Muscle of leg (tissue), 11 donors: ENCODE measurements around the gene TRIM24. TPM values are rescaled to one million over a fixed set of nuclear protein-coding genes. Genes with fewer than 3 reads are reported as not detected.

Experiments used
- DNase-seq: peaks from one replicate; pipeline ENCODE4 v3.0.0; 2013
- H3K27ac ChIP-seq: one replicate; pipeline ENCODE4 v1.5.1; 2013; ENCODE audit warnings: mild to moderate bottlenecking, low read length, control low read depth
- H3K27me3 ChIP-seq: one replicate; pipeline ENCODE4 v1.6.1; 2013; ENCODE audit warnings: low read length; ENCODE audit not compliant: control insufficient read depth, insufficient read depth
- H3K36me3 ChIP-seq: one replicate; pipeline ENCODE4 v1.6.1; 2013; ENCODE audit warnings: low read length; ENCODE audit not compliant: control insufficient read depth, insufficient read depth
- H3K4me1 ChIP-seq: one replicate; pipeline ENCODE4 v1.6.1; 2013; ENCODE audit warnings: low read length; ENCODE audit not compliant: control insufficient read depth, insufficient read depth
- H3K4me3 ChIP-seq: one replicate; pipeline ENCODE4 v1.5.1; 2013; ENCODE audit warnings: low read length, control low read depth
- H3K9me3 ChIP-seq: replicated peaks from 2 replicates; pipeline ENCODE4 v1.6.1; 2013; ENCODE audit warnings: low read depth, low read length; ENCODE audit not compliant: control insufficient read depth
- WGBS: methylation state at CpG from one replicate; pipeline ENCODE4 v1.1.5; 2013; ENCODE audit warnings: missing lambda C conversion rate; ENCODE audit not compliant: insufficient coverage; 5-methylcytosine and 5-hydroxymethylcytosine counted together
- polyA plus RNA-seq, 8 donors: library from polyadenylated mRNA; unstranded; fragments of 120-200 nt; gene quantifications; one replicate each; pipeline versions ENCODE4 v1.2.1 to v1.2.3, GENCODE V29; 2013; ENCODE audit warnings: inconsistent platforms in 1 of 8, low replicate concordance in 1 of 8; ENCODE audit not compliant: insufficient read length in 8 of 8, insufficient read depth in 1 of 8
- total RNA-seq: library from RNA; stranded (reverse); fragments of 120-200 nt; gene quantifications from one replicate; pipeline ENCODE4 v1.2.4, GENCODE V29; 2013

Gene TRIM24
- total and polyA plus RNA-seq, 9 donors = 13.7 to 27.9 (median 23.1) TPM

DNA sequence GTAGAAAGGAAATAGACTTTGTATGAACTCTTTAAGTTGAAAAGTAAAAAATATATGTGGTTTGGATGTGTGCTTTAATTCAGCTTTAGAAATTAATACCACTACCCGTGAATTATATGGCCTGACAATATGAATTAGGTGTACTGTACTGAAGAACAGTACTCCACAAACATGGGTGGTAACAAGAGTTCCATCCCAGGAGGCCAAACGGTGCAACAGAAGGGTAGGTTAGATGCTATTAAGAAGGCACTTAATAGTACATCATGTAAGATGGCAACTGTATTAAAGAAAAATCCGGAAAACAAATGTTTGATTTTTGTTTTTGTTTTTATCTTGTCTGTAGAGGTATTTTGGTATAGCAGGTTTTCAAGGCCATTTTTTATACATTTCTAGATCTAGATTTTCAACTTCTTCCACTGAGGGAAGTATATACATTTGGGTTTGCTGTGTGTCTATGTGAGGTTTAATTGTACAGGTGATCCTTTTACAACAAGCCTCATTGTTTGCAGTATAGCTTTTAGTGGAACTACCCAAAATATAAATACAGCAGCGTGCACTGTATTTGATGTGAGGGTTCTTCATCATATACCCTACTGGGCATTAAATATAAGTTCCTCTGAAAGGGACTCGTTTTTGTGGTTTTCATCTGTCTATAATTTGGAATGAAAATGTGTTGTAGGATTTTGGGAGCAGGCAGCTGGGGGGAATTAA, 125.4 kb downstream of the TRIM24 start:
- Histone ChIP-seq H3K36me3 (peaks cover 16% of the 10 kb centered on the region), H3K9me3 (no peaks in the 10 kb centered on the region), H3K4me1 (no peaks in the 10 kb centered on the region), H3K27ac (no peak overlapping the region), H3K4me3 (no peak overlapping the region), H3K27me3 (no peaks in the 10 kb centered on the region)
- WGBS = no CpG with 5 or more reads among the region's 5 CpGs
- no peak for DNase-seq

DNA sequence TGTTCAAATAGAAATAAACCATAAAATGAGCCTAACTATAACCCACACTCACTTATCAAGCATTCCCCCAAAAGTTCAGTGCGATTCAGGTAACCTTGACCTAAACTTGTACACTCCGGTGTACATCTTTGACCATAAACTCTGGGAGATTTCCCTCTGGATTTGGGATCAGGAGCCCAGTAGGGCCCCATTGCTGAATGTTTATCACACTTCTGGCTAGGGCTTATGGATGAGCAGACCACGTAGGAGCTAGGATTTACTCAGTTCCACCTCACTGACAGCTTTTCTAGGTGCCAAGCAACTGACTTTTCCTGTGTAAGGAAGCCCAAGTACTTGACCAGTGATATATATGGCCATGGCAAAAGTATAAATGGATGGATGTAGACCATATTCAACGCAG, 127.4 kb downstream of the TRIM24 start:
- 100% methylated on average over 4 of the region's 4 CpGs for WGBS

DNA sequence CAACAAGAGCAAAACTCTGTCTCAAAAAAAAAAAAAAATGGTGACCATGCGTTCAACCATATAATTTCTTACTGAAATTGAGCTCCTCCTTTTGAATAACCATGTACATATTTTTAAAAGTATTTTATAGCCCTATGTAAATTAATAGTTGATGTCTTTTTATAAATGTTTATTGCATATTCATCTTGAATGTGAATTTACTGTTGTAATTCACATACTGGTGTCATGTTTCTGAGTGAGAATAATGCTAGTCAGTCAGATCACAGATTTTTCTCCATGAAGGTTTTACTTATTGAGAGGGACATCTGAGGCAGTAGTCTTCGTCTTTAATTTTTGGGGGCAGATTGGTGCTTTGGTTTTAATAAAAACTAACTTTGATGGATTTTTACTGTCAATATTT, 128.9 kb downstream of the TRIM24 start:
- Histone ChIP-seq H3K4me3 (no peak overlapping the region), H3K36me3 (peaks cover 10% of the 10 kb centered on the region), H3K9me3 (no peaks in the 10 kb centered on the region), H3K4me1 (no peaks in the 10 kb centered on the region), H3K27me3 (no peaks in the 10 kb centered on the region), H3K27ac (no peak overlapping the region)
- DNase-seq = no peak
- WGBS = no CpG with 5 or more reads among the region's 2 CpGs

More for the DNA sequence above, 127.4 kb downstream of the TRIM24 start:
- no peak overlapping the region for H3K4me3 ChIP-seq
- no peak overlapping the region for H3K27ac ChIP-seq
- no peaks in the 10 kb centered on the region for H3K27me3 ChIP-seq
- DNase-seq = no peak
- peaks cover 12% of the 10 kb centered on the region for H3K36me3 ChIP-seq
- H3K4me1 ChIP-seq = no peaks in the 10 kb centered on the region
- no peaks in the 10 kb centered on the region for H3K9me3 ChIP-seq

DNA sequence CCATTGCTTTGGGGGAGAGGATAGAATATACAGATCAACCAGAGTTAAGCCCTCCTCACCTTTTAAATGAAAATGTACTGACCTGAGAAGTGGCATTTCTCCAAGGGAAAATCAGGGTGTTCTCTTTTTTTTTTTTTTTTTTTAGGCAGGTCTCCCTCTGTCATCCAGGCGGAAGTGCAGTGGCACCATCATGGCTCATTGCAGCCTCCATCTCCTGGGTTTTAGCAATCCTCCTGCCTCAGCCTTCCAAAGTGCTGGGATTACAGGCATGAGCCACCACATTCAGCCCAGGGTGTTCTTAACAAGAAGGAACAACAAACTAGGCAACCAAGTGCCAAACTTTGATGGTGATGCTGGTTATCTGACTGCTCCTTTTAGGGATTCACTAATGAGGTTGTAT, 130.1 kb downstream of the TRIM24 start:
- 38% methylated on average over 1 of the region's 1 CpG for WGBS
- Histone ChIP-seq H3K9me3 (no peaks in the 10 kb centered on the region), H3K27ac (no peak overlapping the region), H3K27me3 (no peaks in the 10 kb centered on the region), H3K36me3 (peaks cover 10% of the 10 kb centered on the region), H3K4me3 (no peak overlapping the region), H3K4me1 (no peaks in the 10 kb centered on the region)
- DNase-seq = no peak

DNA sequence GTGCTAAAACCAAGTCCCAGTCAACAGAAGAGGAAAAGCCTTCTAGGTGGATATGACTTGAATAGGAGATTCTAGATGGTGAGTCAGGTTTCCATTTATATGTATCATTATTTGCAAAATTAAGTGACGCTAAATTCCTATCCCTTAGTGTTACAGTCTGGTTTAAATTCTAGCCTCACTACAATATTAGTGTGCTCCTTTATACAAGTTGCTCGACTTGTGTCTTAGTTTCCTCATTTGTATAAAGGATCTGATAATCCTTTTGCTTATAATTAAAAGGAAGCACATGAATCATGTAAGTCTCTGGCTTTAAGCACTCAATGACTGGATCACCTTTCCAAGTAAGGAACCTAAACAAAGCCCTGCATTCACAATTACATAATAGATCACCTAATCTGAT, 135.4 kb downstream of the TRIM24 start:
- Histone ChIP-seq H3K4me3 (no peak overlapping the region), H3K27me3 (no peaks in the 10 kb centered on the region), H3K9me3 (no peaks in the 10 kb centered on the region), H3K4me1 (no peaks in the 10 kb centered on the region), H3K27ac (no peak overlapping the region), H3K36me3 (no peaks in the 10 kb centered on the region)
- no peak for DNase-seq
- WGBS = no CpG with 5 or more reads among the region's 2 CpGs

DNA sequence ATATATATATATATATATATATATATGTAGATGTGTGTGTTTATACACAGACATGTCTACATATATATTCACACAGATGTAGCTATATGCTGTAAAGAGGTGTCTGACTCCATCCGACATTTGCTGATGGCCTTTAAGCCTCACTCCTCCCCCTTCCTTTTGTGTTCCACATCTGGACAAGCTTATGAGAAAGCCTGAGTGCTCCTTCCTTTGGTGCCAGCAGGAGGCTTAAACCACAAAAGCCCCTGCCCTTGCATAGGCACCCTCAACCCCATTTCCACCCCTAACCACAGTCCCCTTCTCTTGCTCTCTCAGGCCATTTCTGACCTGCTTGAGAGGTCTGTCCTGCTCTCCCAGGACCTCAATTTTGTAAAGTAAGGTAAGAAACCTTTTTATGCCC, 142.4 kb downstream of the TRIM24 start:
- Histone ChIP-seq H3K9me3 (no peaks in the 10 kb centered on the region), H3K36me3 (no peaks in the 10 kb centered on the region), H3K4me3 (no peak overlapping the region), H3K4me1 (no peaks in the 10 kb centered on the region), H3K27me3 (no peaks in the 10 kb centered on the region), H3K27ac (no peak overlapping the region)
- no peak for DNase-seq
- no CpG with 5 or more reads among the region's 1 CpG for WGBS

DNA sequence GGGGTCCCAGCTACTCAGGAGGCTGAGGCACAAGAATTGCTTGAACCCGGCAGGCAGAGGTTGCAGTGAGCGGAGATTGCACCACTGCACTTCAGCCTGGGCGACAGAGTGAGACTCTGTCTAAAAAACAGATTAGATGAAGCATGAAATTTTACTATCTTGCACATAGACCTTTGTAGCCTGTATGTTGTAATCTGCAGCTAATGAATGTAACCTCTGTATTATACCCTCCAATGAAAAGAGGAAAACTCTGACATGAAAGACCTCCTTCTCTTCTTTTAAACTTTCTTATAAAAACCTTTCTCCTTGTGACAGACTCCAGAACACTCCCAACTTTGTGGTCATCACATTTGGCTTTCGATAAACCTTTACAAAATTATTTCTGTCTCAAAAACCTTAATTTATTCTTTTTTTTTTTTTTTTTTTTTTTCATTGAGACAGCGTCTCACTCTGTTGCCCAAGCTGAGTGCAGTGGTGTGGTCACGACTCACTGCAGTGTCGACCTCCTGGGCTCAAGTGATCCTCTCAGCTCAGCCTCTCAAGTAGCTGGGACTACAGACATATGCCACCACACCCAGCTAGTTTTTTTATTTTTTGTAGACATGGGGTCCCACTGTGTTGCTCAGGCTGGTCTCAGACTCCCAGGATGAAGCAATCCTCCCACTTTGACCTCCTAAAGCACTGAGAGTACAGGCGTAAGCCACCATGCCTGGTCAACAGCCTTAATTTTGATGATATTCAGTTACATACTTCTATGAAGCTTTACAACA, 143.7 kb downstream of the TRIM24 start:
- no peak overlapping the region for H3K4me3 ChIP-seq
- H3K27ac ChIP-seq = no peak overlapping the region
- WGBS = 80% methylated on average over 5 of the region's 8 CpGs
- no peaks in the 10 kb centered on the region for H3K9me3 ChIP-seq
- no peak for DNase-seq
- no peaks in the 10 kb centered on the region for H3K36me3 ChIP-seq
- no peaks in the 10 kb centered on the region for H3K4me1 ChIP-seq
- no peaks in the 10 kb centered on the region for H3K27me3 ChIP-seq

DNA sequence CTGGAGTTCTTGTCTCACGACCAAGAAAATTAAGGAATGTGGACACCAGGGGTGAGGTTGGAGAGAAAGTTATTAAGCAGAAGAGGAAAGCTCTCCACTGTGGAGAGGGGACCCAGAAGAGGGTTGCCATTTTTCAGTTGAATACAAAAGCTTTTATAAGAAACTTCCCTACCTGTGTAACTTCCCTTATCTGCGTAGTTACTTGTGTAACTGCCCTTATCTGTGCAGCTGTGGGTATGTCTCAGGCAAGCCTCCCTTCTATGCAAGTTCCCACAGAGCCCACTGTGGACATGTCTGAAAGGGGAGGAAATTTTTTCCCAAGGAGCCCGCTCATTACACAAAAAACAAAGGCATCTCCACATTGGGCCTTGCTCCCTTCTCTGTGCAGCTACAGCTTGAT, 146.2 kb downstream of the TRIM24 start:
- WGBS = 100% methylated on average over 1 of the region's 3 CpGs
- Histone ChIP-seq H3K27ac (no peak overlapping the region), H3K4me1 (no peaks in the 10 kb centered on the region), H3K36me3 (no peaks in the 10 kb centered on the region), H3K27me3 (no peaks in the 10 kb centered on the region), H3K9me3 (no peaks in the 10 kb centered on the region), H3K4me3 (no peak overlapping the region)
- DNase-seq = no peak

DNA sequence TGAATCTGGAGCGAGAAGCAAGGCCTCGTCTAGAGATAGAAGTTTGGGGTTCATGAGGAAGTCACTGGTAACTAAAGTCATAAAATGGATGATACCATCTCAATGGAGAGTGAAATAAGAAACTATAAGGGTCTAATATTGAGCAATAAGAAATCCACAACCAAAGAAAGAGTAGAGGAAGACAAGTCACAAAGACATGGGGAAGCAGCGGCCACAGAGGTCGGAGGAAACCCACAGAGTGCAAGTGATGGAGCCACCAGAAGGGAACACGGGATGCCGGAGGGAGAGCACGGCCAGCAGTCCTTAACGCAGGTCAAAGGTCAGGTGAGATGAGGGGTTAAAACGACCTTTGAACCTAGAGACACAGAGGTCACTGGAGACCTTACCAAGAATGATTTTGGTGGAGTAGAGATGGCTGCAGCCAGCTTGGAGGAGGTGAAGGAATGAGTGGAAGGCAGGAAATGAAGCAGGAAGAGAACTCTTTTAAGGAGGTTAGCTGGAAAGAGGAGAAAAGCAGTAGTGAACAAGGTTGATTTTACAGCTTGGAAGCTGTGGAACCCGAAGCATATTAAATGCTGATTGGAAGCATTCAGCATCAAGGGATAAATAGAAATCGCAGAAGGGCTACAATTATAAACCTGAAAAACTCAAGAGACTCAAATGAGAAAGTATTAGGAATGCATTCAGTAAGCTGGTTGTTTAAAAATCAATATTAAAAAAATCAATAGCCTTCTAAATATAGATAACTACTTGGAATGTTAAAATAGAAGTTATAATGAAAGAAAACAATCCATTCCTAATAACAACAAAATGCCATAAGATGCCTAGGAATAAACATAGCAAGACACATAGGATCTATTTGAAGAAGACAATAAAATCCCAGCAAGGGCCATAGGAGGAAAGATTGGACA, 147.4 kb downstream of the TRIM24 start:
- H3K36me3 ChIP-seq = no peaks in the 10 kb centered on the region
- no peak overlapping the region for H3K27ac ChIP-seq
- no peaks in the 10 kb centered on the region for H3K9me3 ChIP-seq
- 57% methylated on average over 9 of the region's 11 CpGs for WGBS
- DNase-seq = no peak
- no peaks in the 10 kb centered on the region for H3K4me1 ChIP-seq
- no peaks in the 10 kb centered on the region for H3K27me3 ChIP-seq
- H3K4me3 ChIP-seq = no peak overlapping the region

DNA sequence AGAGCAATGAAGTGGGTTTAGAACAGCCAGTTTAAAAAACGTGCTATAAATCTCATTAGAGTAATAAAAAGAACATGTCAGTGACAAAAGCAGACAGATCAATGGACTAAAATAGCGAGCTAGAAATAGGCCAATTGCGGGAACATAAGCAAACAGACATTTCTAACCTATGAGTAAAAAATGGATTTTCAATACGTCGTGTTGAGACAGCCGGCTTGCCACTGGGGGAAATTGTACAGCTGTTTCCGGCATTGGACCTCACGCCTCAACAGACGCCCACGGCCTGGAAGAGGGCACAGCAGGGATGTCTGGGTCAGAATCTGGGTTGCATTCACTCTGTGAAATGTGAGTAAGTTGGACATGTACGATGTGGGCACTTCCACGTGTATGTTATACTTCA, 148.2 kb downstream of the TRIM24 start:
- DNase-seq = peak; percentile 37
- Histone ChIP-seq H3K9me3 (no peaks in the 10 kb centered on the region), H3K4me1 (no peaks in the 10 kb centered on the region), H3K27me3 (no peaks in the 10 kb centered on the region), H3K36me3 (no peaks in the 10 kb centered on the region), H3K27ac (no peak overlapping the region), H3K4me3 (no peak overlapping the region)
- WGBS = 0% methylated on average over 1 of the region's 12 CpGs
